ENCODE results near the gene RBMS3.

Gene RBMS3

GRCh38 chr3:29823233-29823632, 542.4 kb downstream of the RBMS3 start:
- no peak for TF ChIP-seq CTCF (IDR thresholded peaks at IDR 0.05; ENCODE audit: extremely low read depth, insufficient read depth, missing control alignments)
- in situ Hi-C loops (cut with MboI; ENCODE audit: low pct_unique_long_range_greater_than_20kb, low sequenced_read_pairs, unreplicated experiment) = no loop called here
- DNase-seq (ENCODE audit: low spot score) = no peak

- TF ChIP-seq CTCF (IDR thresholded peaks at IDR 0.05; ENCODE audit: extremely low read depth, insufficient read depth, missing control alignments) = no peak
- in situ Hi-C loops (cut with MboI; ENCODE audit: low pct_unique_long_range_greater_than_20kb, low sequenced_read_pairs, unreplicated experiment) = no loop called here
- DNase-seq (ENCODE audit: low spot score) = no peak
Measured at GRCh38 chr3:29826712-29827111, 545.8 kb downstream of the RBMS3 start.

- no peak for DNase-seq (ENCODE audit: low spot score)
- in situ Hi-C loops (cut with MboI; ENCODE audit: low pct_unique_long_range_greater_than_20kb, low sequenced_read_pairs, unreplicated experiment) = no loop called here
- TF ChIP-seq CTCF (IDR thresholded peaks at IDR 0.05; ENCODE audit: extremely low read depth, insufficient read depth, missing control alignments) = no peak
Measured at GRCh38 chr3:29827756-29828155, 546.9 kb downstream of the RBMS3 start.

- in situ Hi-C loops (cut with MboI; ENCODE audit: low pct_unique_long_range_greater_than_20kb, low sequenced_read_pairs, unreplicated experiment) = no loop called here
Measured at GRCh38 chr3:29829340-29829739, 548.5 kb downstream of the RBMS3 start.

GRCh38 chr3:29850641-29851040, 569.8 kb downstream of the RBMS3 start:
- in situ Hi-C loops (cut with MboI; ENCODE audit: low pct_unique_long_range_greater_than_20kb, low sequenced_read_pairs, unreplicated experiment) = no loop called here
- DNase-seq (ENCODE audit: low spot score) = no peak
- TF ChIP-seq CTCF (IDR thresholded peaks at IDR 0.05; ENCODE audit: extremely low read depth, insufficient read depth, missing control alignments) = no peak

More at GRCh38 chr3:29829340-29829739, 548.5 kb downstream of the RBMS3 start:
- no peak for TF ChIP-seq CTCF (IDR thresholded peaks at IDR 0.05; ENCODE audit: extremely low read depth, insufficient read depth, missing control alignments)
- no peak for DNase-seq (ENCODE audit: low spot score)

- in situ Hi-C loops (cut with MboI; ENCODE audit: low pct_unique_long_range_greater_than_20kb, low sequenced_read_pairs, unreplicated experiment) = no loop called here
- DNase-seq (ENCODE audit: low spot score) = no peak
- TF ChIP-seq CTCF (IDR thresholded peaks at IDR 0.05; ENCODE audit: extremely low read depth, insufficient read depth, missing control alignments) = no peak
Measured at GRCh38 chr3:29852767-29853166, 571.9 kb downstream of the RBMS3 start.

- in situ Hi-C loops (cut with MboI; ENCODE audit: low pct_unique_long_range_greater_than_20kb, low sequenced_read_pairs, unreplicated experiment) = no loop called here
- TF ChIP-seq CTCF (IDR thresholded peaks at IDR 0.05; ENCODE audit: extremely low read depth, insufficient read depth, missing control alignments) = no peak
- DNase-seq (ENCODE audit: low spot score) = no peak
Measured at GRCh38 chr3:29853841-29854397, 573.0 kb downstream of the RBMS3 start.
